K562 (cell line): ENCODE results near the gene PXK. TPM values are rescaled to one million over a fixed set of nuclear protein-coding genes. Genes with fewer than 3 reads are reported as not detected.

ENCODE experiments used
- BRF1 ChIP-seq: IDR thresholded peaks from 3 replicates; pipeline ENCODE4 v1.6.1; 2011; ENCODE audit warnings: borderline replicate concordance, mild to moderate bottlenecking; ENCODE audit not compliant: insufficient read length; ENCODE audit errors: extremely low read depth
- GABPB1 ChIP-seq: sonication (generic); formaldehyde crosslinking; IDR thresholded peaks from 2 replicates; pipeline ENCODE4 v1.8.0; 2022; ENCODE audit warnings: mild to moderate bottlenecking, missing genetic modification reagents
- MIER1 ChIP-seq: fragments of 450-650 bp; IDR thresholded peaks from 2 replicates; pipeline ENCODE4 v1.6.1; 2016; ENCODE audit warnings: antibody characterized with exemption, mild to moderate bottlenecking, low read depth
- NFIX ChIP-seq: fragments of 250-450 bp; sonication (Bioruptor Pico); IDR thresholded peaks from 2 replicates; pipeline ENCODE4 v1.4.0; 2020; ENCODE audit warnings: low read depth, mild to moderate bottlenecking, moderate library complexity
- RREB1 ChIP-seq: fragments of 250-450 bp; sonication (Bioruptor Pico); IDR thresholded peaks from 2 replicates; pipeline ENCODE4 v1.4.0; 2020
- STAT6 ChIP-seq: sonication (generic); formaldehyde crosslinking; IDR thresholded peaks from 2 replicates; pipeline ENCODE4 v1.8.1; 2023; ENCODE audit warnings: mild to moderate bottlenecking, missing genetic modification reagents
- TAL1 ChIP-seq: fragments of 450-650 bp; IDR thresholded peaks from 2 replicates; pipeline ENCODE4 v1.6.1; 2016; ENCODE audit warnings: mild to moderate bottlenecking
- ZBTB1 ChIP-seq: sonication (generic); formaldehyde crosslinking; IDR thresholded peaks from 2 replicates; pipeline ENCODE4 v1.8.1; 2023; ENCODE audit warnings: missing genetic modification reagents, low read depth, mild to moderate bottlenecking, borderline replicate concordance
- ZNF740 ChIP-seq, 3 experiments: fragments of 200-800 bp in 1 of 3; sonication (Bioruptor generic) in 1 of 3; sonication (generic) in 1 of 3; formaldehyde crosslinking in 1 of 3; IDR thresholded peaks; 2 replicates each; pipeline versions ENCODE4 v1.6.1 to v1.8.0; 2016 to 2022; ENCODE audit warnings: mild to moderate bottlenecking in 2 of 3, missing compliant biosample characterization in 2 of 3, missing genetic modification characterization in 2 of 3, missing genetic modification reagents in 1 of 3
- polyA plus RNA-seq, 8 experiments: library from polyadenylated mRNA; depleted of rRNA in 4 of 8; stranded (reverse) in 5 of 8; unstranded in 3 of 8; fragments of >200 nt; fragmentation: Nextera tagmentation in 2 of 8; fragmentation: Illumina TruSeq in 1 of 8; extraction: Ambion mirVana in 2 of 8; extraction: Trizol in 1 of 8; gene quantifications; 2 replicates each; pipeline versions ENCODE4 v1.2.1 to v1.2.3, GENCODE V29; 2011 to 2014; ENCODE audit warnings: inconsistent platforms in 1 of 8, missing spikeins in 1 of 8
- total RNA-seq, 7 experiments: library from RNA; depleted of rRNA in 6 of 7; stranded (reverse); fragments of >200 nt in 6 of 7; fragmentation: Illumina TruSeq in 2 of 7; extraction: Trizol in 2 of 7; gene quantifications; 2 replicates each; pipeline versions ENCODE4 v1.2.1 to v1.2.3, GENCODE V29; 2011 to 2021; ENCODE audit warnings: low replicate concordance in 1 of 7

Gene PXK
- total and polyA plus RNA-seq, 9 of the 15 experiments (the other 6 are each of a cell fraction or from before 2014, with no cell fraction given): 3.3 to 19.9 (median 11.3) TPM

- TF ChIP-seq STAT6 (CRISPR knock-in tag) (no peak), ZNF740 (CRISPR knock-in tag; IDR thresholded peaks at IDR 0.05) (no peak), ZNF740 (tag; IDR thresholded peaks at IDR 0.05) (no peak), ZBTB1 (no peak), TAL1 (no peak), RREB1 (CRISPR knock-in tag) (no peak), MIER1 (no peak), BRF1 (no peak), NFIX (no peak), GABPB1 (CRISPR knock-in tag) (no peak)
Observed at GRCh38 chr3:58411851-58412830, 79.4 kb downstream of the PXK start (continued).
